PC-3 (cell line): Measurements from ENCODE around the gene RERE.
"Not testable (repeated sequence)": the region's sequence is repeated elsewhere in the genome, so short reads cannot be mapped to it uniquely, and the experiment has no call there.

Experiments
- EZH2phosphoT487 ChIP-seq: fragments of 300-600 bp; sonication (generic); IDR thresholded peaks from 2 replicates; pipeline ENCODE4 v1.6.1; 2018; ENCODE audit warnings: mild to moderate bottlenecking, antibody characterized with exemption, low read length, borderline replicate concordance
- TF ChIP-seq, protein P1 (sequence below): fragments of 300-600 bp; sonication (generic); conservative IDR thresholded peaks from 2 replicates; pipeline ENCODE4 v1.5.1; 2017; ENCODE audit warnings: antibody characterized with exemption, low read depth, mild to moderate bottlenecking, low read length

DNA sequence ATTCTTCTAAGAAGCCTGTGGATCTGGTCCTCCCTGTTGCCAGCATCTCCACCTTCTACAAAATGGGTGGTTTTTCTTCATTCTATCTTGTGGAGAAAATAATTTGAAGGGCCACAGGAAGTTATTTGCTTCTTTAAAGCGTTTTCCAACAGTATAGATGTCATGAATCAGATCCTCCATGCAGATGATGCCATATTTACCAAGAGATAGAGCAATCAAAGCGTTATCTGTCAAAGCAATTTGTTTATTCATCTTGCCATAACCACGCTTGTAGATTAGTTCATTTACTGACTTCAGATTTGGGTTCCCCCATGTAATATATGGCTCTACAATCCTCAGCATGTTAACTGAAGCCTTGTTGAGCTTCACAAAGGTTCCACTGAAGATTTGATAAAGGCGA is 31.2 kb downstream of the RERE start:
- TF ChIP-seq, protein P1, sequence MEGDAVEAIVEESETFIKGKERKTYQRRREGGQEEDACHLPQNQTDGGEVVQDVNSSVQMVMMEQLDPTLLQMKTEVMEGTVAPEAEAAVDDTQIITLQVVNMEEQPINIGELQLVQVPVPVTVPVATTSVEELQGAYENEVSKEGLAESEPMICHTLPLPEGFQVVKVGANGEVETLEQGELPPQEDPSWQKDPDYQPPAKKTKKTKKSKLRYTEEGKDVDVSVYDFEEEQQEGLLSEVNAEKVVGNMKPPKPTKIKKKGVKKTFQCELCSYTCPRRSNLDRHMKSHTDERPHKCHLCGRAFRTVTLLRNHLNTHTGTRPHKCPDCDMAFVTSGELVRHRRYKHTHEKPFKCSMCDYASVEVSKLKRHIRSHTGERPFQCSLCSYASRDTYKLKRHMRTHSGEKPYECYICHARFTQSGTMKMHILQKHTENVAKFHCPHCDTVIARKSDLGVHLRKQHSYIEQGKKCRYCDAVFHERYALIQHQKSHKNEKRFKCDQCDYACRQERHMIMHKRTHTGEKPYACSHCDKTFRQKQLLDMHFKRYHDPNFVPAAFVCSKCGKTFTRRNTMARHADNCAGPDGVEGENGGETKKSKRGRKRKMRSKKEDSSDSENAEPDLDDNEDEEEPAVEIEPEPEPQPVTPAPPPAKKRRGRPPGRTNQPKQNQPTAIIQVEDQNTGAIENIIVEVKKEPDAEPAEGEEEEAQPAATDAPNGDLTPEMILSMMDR = not testable (repeated sequence)
- not testable (repeated sequence) for TF ChIP-seq EZH2phosphoT487
